Memory B cell (primary cell): Measurements from ENCODE around the gene HSD17B4.
A peak's percentile ranks its signal among the peaks of the same experiment; 100 is the strongest.

Experiments used
- ATAC-seq: fragments of 150-1000 bp; cut with Tn5 transposase; 2 replicates; pipeline ENCODE4 v1.10.0; 2021; ENCODE audit warnings: low read depth, mild to moderate bottlenecking, moderate library complexity
- DNase-seq, 2 donors: peaks; one replicate each; pipeline ENCODE4 v3.0.0; 2022; ENCODE audit warnings: low spot score in 2 of 2
- H3K27ac Mint-ChIP-seq: one replicate; pipeline ENCODE4 v1.8.0; 2022; ENCODE audit warnings: mild to moderate bottlenecking, moderate library complexity, mixed read lengths
- H3K27me3 Mint-ChIP-seq: one replicate; pipeline ENCODE4 v1.8.0; 2022; ENCODE audit warnings: mixed read lengths
- H3K36me3 Mint-ChIP-seq: one replicate; pipeline ENCODE4 v1.8.0; 2022; ENCODE audit warnings: mild to moderate bottlenecking, mixed read lengths
- H3K4me1 Mint-ChIP-seq: one replicate; pipeline ENCODE4 v1.8.0; 2022; ENCODE audit warnings: mixed read lengths
- H3K4me3 Mint-ChIP-seq: one replicate; pipeline ENCODE4 v1.8.0; 2022; ENCODE audit warnings: mild to moderate bottlenecking, moderate library complexity, mixed read lengths
- H3K9me3 Mint-ChIP-seq: one replicate; pipeline ENCODE4 v1.8.0; 2022; ENCODE audit warnings: mixed read lengths

Gene HSD17B4

DNA sequence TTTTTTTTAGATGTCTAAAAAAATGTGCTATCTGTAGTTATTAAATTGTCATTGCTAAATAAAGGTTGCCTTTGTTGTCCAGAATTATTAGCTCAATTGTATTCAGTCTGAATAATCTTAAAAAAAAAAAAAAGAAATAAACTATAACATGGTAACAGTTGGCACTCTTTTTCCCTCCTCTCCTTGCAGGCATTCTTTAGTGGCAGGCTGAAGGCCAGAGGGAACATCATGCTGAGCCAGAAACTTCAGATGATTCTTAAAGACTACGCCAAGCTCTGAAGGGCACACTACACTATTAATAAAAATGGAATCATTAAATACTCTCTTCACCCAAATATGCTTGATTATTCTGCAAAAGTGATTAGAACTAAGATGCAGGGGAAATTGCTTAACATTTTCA is 89.4 kb downstream of the HSD17B4 start:
- no peak overlapping the region for H3K27ac Mint-ChIP-seq
- DNase-seq, result no peak
- H3K36me3 Mint-ChIP-seq, result peaks cover 26% of the 10 kb centered on the region
- no peaks in the 10 kb centered on the region for H3K27me3 Mint-ChIP-seq
- H3K4me3 Mint-ChIP-seq, result no peak overlapping the region
- no peaks in the 10 kb centered on the region for H3K4me1 Mint-ChIP-seq
- no peaks in the 10 kb centered on the region for H3K9me3 Mint-ChIP-seq
- ATAC-seq, result no peak

DNA sequence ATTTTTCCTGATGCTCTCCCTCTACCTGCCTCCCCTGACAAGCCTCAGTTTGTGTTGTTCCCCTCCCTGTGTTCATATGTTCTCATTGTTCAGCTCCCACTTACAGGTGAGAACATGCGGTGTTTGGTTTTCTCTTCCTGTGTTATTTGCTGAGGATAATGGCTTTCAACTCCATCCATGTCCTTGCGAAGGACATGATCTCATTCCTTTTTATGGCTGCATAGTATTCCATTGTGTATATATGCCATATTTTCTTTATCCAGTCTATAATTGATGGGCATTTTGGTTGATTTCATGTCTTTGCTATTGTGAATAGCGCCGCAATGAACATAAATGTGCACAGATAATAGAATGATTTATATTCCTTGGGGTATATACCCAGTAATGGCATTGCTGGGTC is 99.5 kb downstream of the HSD17B4 start:
- DNase-seq (no peak), ATAC-seq (no peak)
- Mint-ChIP-seq H3K27me3 (no peaks in the 10 kb centered on the region), H3K9me3 (peaks cover 11% of the 10 kb centered on the region), H3K36me3 (peaks cover 17% of the 10 kb centered on the region), H3K4me1 (no peaks in the 10 kb centered on the region), H3K4me3 (no peak overlapping the region), H3K27ac (no peak overlapping the region)

GRCh38 chr5:119554597-119554996 is 102.3 kb downstream of the HSD17B4 start:
- DNase-seq (no peak), ATAC-seq (no peak)
- no peaks in the 10 kb centered on the region for H3K27me3 Mint-ChIP-seq
- no peak overlapping the region for H3K27ac Mint-ChIP-seq
- H3K9me3 Mint-ChIP-seq, result peaks cover 22% of the 10 kb centered on the region
- H3K4me1 Mint-ChIP-seq, result no peaks in the 10 kb centered on the region
- H3K4me3 Mint-ChIP-seq, result no peak overlapping the region
- H3K36me3 Mint-ChIP-seq, result peaks cover 25% of the 10 kb centered on the region

GRCh38 chr5:119570910-119571309 is 118.6 kb downstream of the HSD17B4 start:
- Mint-ChIP-seq H3K4me1 (no peaks in the 10 kb centered on the region), H3K27me3 (peaks cover 3% of the 10 kb centered on the region), H3K4me3 (no peak overlapping the region), H3K27ac (no peak overlapping the region), H3K36me3 (no peaks in the 10 kb centered on the region), H3K9me3 (no peaks in the 10 kb centered on the region)
- ATAC-seq, result no peak
- no peak for DNase-seq

- Mint-ChIP-seq H3K4me3 (no peak overlapping the region), H3K36me3 (no peaks in the 10 kb centered on the region), H3K9me3 (no peaks in the 10 kb centered on the region), H3K27me3 (peaks cover 2% of the 10 kb centered on the region), H3K27ac (no peak overlapping the region), H3K4me1 (peaks cover 5% of the 10 kb centered on the region)
- no peak for DNase-seq
- ATAC-seq, result peak; percentile 64
These were observed 126.6 kb downstream of the HSD17B4 start for GRCh38 chr5:119578937-119579336.

DNA sequence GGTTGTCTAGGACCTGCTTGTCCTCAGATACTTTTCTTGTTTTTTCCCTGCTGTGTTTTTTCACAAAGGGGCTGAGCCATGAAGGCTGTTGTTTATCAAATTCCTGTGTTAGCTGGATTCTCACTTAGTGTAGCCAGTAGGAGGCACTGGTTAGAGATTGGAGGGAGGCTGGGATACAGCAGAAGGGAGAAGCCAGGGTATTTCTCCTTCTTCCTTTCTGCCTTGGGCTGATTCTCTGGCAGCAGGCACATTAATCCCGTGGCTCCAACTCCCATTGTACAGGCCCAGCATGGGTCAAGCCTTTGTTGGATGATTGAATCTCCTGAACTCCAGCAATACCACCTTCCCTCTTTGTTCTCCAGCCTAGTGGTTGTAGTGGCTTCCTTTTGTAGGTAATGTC is 130.7 kb downstream of the HSD17B4 start:
- Mint-ChIP-seq H3K27me3 (peaks cover 4% of the 10 kb centered on the region), H3K36me3 (no peaks in the 10 kb centered on the region), H3K9me3 (no peaks in the 10 kb centered on the region), H3K27ac (no peak overlapping the region), H3K4me1 (peaks cover 8% of the 10 kb centered on the region), H3K4me3 (no peak overlapping the region)
- ATAC-seq (no peak), DNase-seq (no peak)

DNA sequence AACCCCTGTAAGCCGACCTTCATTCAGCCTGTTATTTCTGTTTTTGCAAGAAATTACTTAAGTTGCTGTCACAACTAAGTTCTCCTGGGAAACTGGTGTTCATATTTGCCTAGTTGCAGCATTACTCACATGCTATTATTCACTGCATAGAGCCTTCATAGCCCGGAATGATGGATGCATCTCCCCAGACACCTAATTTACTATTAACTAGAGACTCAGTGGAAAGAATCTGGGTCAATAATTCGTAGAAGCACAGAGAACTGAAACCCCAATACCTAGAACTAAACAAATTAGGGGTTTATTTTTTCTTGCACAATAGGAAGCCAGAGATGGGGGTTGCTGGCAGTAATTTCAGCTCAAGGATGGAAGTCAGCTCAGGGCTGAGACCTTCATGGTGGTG is 131.4 kb downstream of the HSD17B4 start:
- Mint-ChIP-seq H3K27ac (no peak overlapping the region), H3K4me1 (peaks cover 8% of the 10 kb centered on the region), H3K9me3 (no peaks in the 10 kb centered on the region), H3K27me3 (peaks cover 4% of the 10 kb centered on the region), H3K36me3 (no peaks in the 10 kb centered on the region), H3K4me3 (no peak overlapping the region)
- ATAC-seq (no peak), DNase-seq (no peak)
